ENCODE data around the gene LRRC15. TPM values are rescaled to one million over a fixed set of nuclear protein-coding genes. Genes with fewer than 3 reads are reported as not detected.

LRRC15 gene
- polyA plus RNA-seq, 1 experiment = 4.9 TPM

GRCh38 chr3:194379651-194380050 is 10.1 kb upstream of the LRRC15 start:
- POLR2A ChIA-PET = interaction anchor here (0.6 kb wide), 1 partner anchor 17 kb away, joined by 3 read pairs; no protein-coding TSS in a partner anchor
- no peak overlapping the region for H3K4me3 ChIP-seq (ENCODE audit: low read depth, low read length)
- peaks cover 23% of the 10 kb centered on the region for H3K27me3 ChIP-seq (ENCODE audit: control insufficient read depth, insufficient read depth, low read length)
- H3K9me3 ChIP-seq (ENCODE audit: control insufficient read depth, insufficient read depth, low read length) = no peaks in the 10 kb centered on the region; the same call in 1 of the 2 replicates
- no peak for DNase-seq (ENCODE audit: low read depth, low spot score)
- H3K27ac ChIP-seq (ENCODE audit: low read depth, low read length) = no peak overlapping the region
- CTCF ChIA-PET = interaction anchor here (1.3 to 1.6 kb wide), 2 partner anchors 16 to 64 kb away, joined by 3 to 5 read pairs; no protein-coding TSS in a partner anchor
- no peak for TF ChIP-seq CTCF (IDR thresholded peaks at IDR 0.05; ENCODE audit: low read depth, low read length)

GRCh38 chr3:194379231-194379630 is 9.7 kb upstream of the LRRC15 start:
- Histone ChIP-seq H3K27ac (ENCODE audit: low read depth, low read length) (no peak overlapping the region), H3K4me3 (ENCODE audit: low read depth, low read length) (no peak overlapping the region), H3K27me3 (ENCODE audit: control insufficient read depth, insufficient read depth, low read length) (peaks cover 20% of the 10 kb centered on the region), H3K9me3 (ENCODE audit: control insufficient read depth, insufficient read depth, low read length) (no peaks in the 10 kb centered on the region)
- TF ChIP-seq CTCF (IDR thresholded peaks at IDR 0.05; ENCODE audit: low read depth, low read length) = no peak
- POLR2A ChIA-PET = interaction anchor here (0.6 kb wide), 1 partner anchor 17 kb away, joined by 3 read pairs; no protein-coding TSS in a partner anchor
- CTCF ChIA-PET = interaction anchor here (1.3 to 1.6 kb wide), 2 partner anchors 16 to 64 kb away, joined by 3 to 5 read pairs; no protein-coding TSS in a partner anchor
- no peak for DNase-seq (ENCODE audit: low read depth, low spot score)

GRCh38 chr3:194377708-194378107 is 8.2 kb upstream of the LRRC15 start:
- H3K9me3 ChIP-seq (ENCODE audit: control insufficient read depth, insufficient read depth, low read length) = no peaks in the 10 kb centered on the region

GRCh38 chr3:194376241-194376560 is 6.7 kb upstream of the LRRC15 start:
- CTCF ChIA-PET = interaction anchor here (2.0 kb wide), 1 partner anchor 32 kb away, joined by 9 read pairs; no protein-coding TSS in a partner anchor
- H3K9me3 ChIP-seq (ENCODE audit: control insufficient read depth, insufficient read depth, low read length) = no peaks in the 10 kb centered on the region

More at GRCh38 chr3:194377708-194378107, 8.2 kb upstream of the LRRC15 start:
- H3K4me3 ChIP-seq (ENCODE audit: low read depth, low read length) = no peak overlapping the region
- H3K27ac ChIP-seq (ENCODE audit: low read depth, low read length) = no peak overlapping the region
- no peak for DNase-seq (ENCODE audit: low read depth, low spot score)
- ChIA-PET POLR2A (no interaction called here), CTCF (interaction anchor here (0.7 to 2.0 kb wide), 2 partner anchors 19 to 34 kb away, joined by 3 to 9 read pairs; no protein-coding TSS in a partner anchor)
- H3K27me3 ChIP-seq (ENCODE audit: control insufficient read depth, insufficient read depth, low read length) = peaks cover 11% of the 10 kb centered on the region
- TF ChIP-seq CTCF (IDR thresholded peaks at IDR 0.05; ENCODE audit: low read depth, low read length) = no peak

More at GRCh38 chr3:194376241-194376560, 6.7 kb upstream of the LRRC15 start:
- POLR2A ChIA-PET = no interaction called here
- TF ChIP-seq CTCF (IDR thresholded peaks at IDR 0.05; ENCODE audit: low read depth, low read length) = no peak
- no peak for DNase-seq (ENCODE audit: low read depth, low spot score)
- no peak overlapping the region for H3K4me3 ChIP-seq (ENCODE audit: low read depth, low read length)
- H3K27me3 ChIP-seq (ENCODE audit: control insufficient read depth, insufficient read depth, low read length) = peaks cover 11% of the 10 kb centered on the region
- H3K27ac ChIP-seq (ENCODE audit: low read depth, low read length) = no peak overlapping the region

All from AG04450 (cell line).